Panc1 (cell line): ENCODE measurements around the gene PAQR9. TPM values are rescaled to one million over a fixed set of nuclear protein-coding genes. Genes with fewer than 3 reads are reported as not detected.
A peak's percentile ranks its signal among the peaks of the same experiment; 100 is the strongest.

ENCODE experiments used
- ATAC-seq: fragments of 200-7000 bp; cut with Tn5 transposase; 2 replicates; pipeline ENCODE4 v1.9.1; 2020; ENCODE audit warnings: mild to moderate bottlenecking, moderate library complexity
- BruUV-seq: library from RNA; stranded (reverse); fragments of 400-500 nt; replicated peaks from 2 replicates; lab custom pipeline; 2021; lab: Mats Ljungman, UMichigan
- CTCF ChIA-PET: fragments of 300-600 bp; sonication (Branson Sonifier 250); formaldehyde crosslinking; loops from one replicate; lab custom pipeline; 2022; ENCODE audit warnings: antibody characterized with exemption; lab: Charles Lee
- POLR2A ChIA-PET: fragments of 300-600 bp; sonication (Branson Sonifier 250); formaldehyde crosslinking; loops from one replicate; lab custom pipeline; 2022; ENCODE audit warnings: antibody characterized with exemption; lab: Charles Lee
- DNase-seq: peaks from one replicate; pipeline ENCODE4 v3.0.0-alpha.2; 2010; ENCODE audit warnings: low read depth, low spot score
- H3K27ac ChIP-seq: 2 replicates; pipeline ENCODE4 v1.5.1; 2011; ENCODE audit warnings: mild to moderate bottlenecking, low read length, inconsistent platforms
- H3K27me3 ChIP-seq: fragments of 200-500 bp; sonication (Bioruptor generic); 2 replicates; pipeline ENCODE4 v1.6.0; 2014; ENCODE audit warnings: low read length, inconsistent platforms; ENCODE audit not compliant: control insufficient read depth, insufficient read depth
- H3K36me3 ChIP-seq: fragments of 200-500 bp; sonication (Bioruptor generic); 2 replicates; pipeline ENCODE4 v1.5.1; 2014; ENCODE audit warnings: inconsistent platforms, mild to moderate bottlenecking, low read length, moderate library complexity; ENCODE audit not compliant: control insufficient read depth, insufficient read depth
- H3K4me1 ChIP-seq: 2 replicates; pipeline ENCODE4 v1.5.1; 2011; ENCODE audit warnings: inconsistent platforms, mild to moderate bottlenecking, low read length, moderate library complexity; ENCODE audit not compliant: control insufficient read depth, insufficient read depth
- H3K4me3 ChIP-seq, 2 experiments: 2 replicates each; pipeline ENCODE4 v1.5.1; 2011 to 2012; ENCODE audit warnings: low read depth in 2 of 2, low read length in 2 of 2, mild to moderate bottlenecking in 2 of 2, inconsistent platforms in 1 of 2, moderate library complexity in 1 of 2
- H3K9me3 ChIP-seq: fragments of 200-500 bp; sonication (Bioruptor generic); 2 replicates; pipeline ENCODE4 v1.5.1; 2014; ENCODE audit warnings: low read depth, mild to moderate bottlenecking, inconsistent platforms, low read length, moderate library complexity; ENCODE audit not compliant: control insufficient read depth, insufficient read depth
- POLR2AphosphoS5 ChIP-seq: IDR thresholded peaks from 2 replicates; pipeline ENCODE4 v1.6.1; 2012; ENCODE audit warnings: mild to moderate bottlenecking, low read depth, low read length, moderate library complexity
- SIN3A ChIP-seq: IDR thresholded peaks from 2 replicates; pipeline ENCODE4 v1.6.1; 2012; ENCODE audit warnings: low read depth, mild to moderate bottlenecking, low read length, moderate library complexity, borderline replicate concordance; ENCODE audit not compliant: insufficient read depth
- TCF7L2 ChIP-seq: IDR thresholded peaks from 2 replicates; pipeline ENCODE4 v1.6.1; 2011; ENCODE audit warnings: mild to moderate bottlenecking, low read depth, low read length, inconsistent platforms
- in situ Hi-C: cut with HindIII; loops from 2 replicates; pipeline ENCODE4 v1.10.0; 2016; ENCODE audit warnings: low sequenced_read_pairs, low pct_unique_long_range_greater_than_20kb
- intact Hi-C: fragments of 100-400 bp; cut with micrococcal nuclease; formaldehyde crosslinking; loops from one replicate; pipeline ENCODE4 v1.10.0; 2022; ENCODE audit not compliant: unreplicated experiment
- total RNA-seq: library from RNA; stranded (reverse); gene quantifications from one replicate; pipeline ENCODE4 v1.2.1, GENCODE V29; 2021; ENCODE audit not compliant: unreplicated experiment
- TF ChIP-seq, protein P1 (sequence below): fragments of 450-650 bp; IDR thresholded peaks from 2 replicates; pipeline ENCODE4 v1.5.1; 2017; ENCODE audit warnings: mild to moderate bottlenecking
- TF ChIP-seq, protein P2 (sequence below), 2 experiments: IDR thresholded peaks; 2 replicates each; pipeline ENCODE4 v1.6.1; 2011 to 2012; ENCODE audit warnings: low read depth in 2 of 2, control low read depth in 1 of 2, low read length in 1 of 2, mild to moderate bottlenecking in 1 of 2, moderate library complexity in 1 of 2; ENCODE audit not compliant: insufficient read depth in 1 of 2

The PAQR9 gene
- total RNA-seq, 1 experiment from 2014 or later, result 0.36 TPM

DNA sequence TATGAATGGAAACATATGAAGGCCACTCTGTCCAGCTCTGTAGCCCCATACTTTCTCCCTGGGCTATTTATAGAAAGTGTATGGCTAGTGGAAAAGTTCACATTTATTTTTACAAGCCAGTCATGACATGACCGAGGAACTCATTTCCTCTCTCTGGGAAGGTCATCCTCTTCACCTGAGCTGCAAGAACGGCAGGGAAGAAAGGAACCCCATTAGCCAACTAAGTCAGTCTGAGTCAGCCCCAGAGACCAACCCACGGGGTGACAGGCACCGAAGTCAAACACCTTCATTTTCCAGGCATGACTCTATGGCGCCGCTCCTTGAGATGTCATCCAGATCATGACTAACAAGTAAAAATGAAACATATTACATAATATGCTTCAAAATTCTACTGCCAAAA is 4.8 kb downstream of the PAQR9 start:
- CTCF ChIA-PET, result interaction anchor here (0.6 kb wide), 1 partner anchor 47 kb away, joined by 5 read pairs; no protein-coding TSS in a partner anchor
- POLR2A ChIA-PET, result no interaction called here
- no TSS peak for BruUV-seq
- H3K27ac ChIP-seq, result no peak overlapping the region
- no peak for ATAC-seq
- H3K4me3 ChIP-seq, result no peak overlapping the region
- in situ Hi-C loops (no loop called here), intact Hi-C loops (no loop called here)
- peaks cover 15% of the 10 kb centered on the region for H3K27me3 ChIP-seq
- no peaks in the 10 kb centered on the region for H3K36me3 ChIP-seq
- TF ChIP-seq, protein P1, sequence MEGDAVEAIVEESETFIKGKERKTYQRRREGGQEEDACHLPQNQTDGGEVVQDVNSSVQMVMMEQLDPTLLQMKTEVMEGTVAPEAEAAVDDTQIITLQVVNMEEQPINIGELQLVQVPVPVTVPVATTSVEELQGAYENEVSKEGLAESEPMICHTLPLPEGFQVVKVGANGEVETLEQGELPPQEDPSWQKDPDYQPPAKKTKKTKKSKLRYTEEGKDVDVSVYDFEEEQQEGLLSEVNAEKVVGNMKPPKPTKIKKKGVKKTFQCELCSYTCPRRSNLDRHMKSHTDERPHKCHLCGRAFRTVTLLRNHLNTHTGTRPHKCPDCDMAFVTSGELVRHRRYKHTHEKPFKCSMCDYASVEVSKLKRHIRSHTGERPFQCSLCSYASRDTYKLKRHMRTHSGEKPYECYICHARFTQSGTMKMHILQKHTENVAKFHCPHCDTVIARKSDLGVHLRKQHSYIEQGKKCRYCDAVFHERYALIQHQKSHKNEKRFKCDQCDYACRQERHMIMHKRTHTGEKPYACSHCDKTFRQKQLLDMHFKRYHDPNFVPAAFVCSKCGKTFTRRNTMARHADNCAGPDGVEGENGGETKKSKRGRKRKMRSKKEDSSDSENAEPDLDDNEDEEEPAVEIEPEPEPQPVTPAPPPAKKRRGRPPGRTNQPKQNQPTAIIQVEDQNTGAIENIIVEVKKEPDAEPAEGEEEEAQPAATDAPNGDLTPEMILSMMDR, result no peak
- TF ChIP-seq POLR2AphosphoS5 (no peak), SIN3A (no peak), TCF7L2 (no peak)
- TF ChIP-seq, protein P2, sequence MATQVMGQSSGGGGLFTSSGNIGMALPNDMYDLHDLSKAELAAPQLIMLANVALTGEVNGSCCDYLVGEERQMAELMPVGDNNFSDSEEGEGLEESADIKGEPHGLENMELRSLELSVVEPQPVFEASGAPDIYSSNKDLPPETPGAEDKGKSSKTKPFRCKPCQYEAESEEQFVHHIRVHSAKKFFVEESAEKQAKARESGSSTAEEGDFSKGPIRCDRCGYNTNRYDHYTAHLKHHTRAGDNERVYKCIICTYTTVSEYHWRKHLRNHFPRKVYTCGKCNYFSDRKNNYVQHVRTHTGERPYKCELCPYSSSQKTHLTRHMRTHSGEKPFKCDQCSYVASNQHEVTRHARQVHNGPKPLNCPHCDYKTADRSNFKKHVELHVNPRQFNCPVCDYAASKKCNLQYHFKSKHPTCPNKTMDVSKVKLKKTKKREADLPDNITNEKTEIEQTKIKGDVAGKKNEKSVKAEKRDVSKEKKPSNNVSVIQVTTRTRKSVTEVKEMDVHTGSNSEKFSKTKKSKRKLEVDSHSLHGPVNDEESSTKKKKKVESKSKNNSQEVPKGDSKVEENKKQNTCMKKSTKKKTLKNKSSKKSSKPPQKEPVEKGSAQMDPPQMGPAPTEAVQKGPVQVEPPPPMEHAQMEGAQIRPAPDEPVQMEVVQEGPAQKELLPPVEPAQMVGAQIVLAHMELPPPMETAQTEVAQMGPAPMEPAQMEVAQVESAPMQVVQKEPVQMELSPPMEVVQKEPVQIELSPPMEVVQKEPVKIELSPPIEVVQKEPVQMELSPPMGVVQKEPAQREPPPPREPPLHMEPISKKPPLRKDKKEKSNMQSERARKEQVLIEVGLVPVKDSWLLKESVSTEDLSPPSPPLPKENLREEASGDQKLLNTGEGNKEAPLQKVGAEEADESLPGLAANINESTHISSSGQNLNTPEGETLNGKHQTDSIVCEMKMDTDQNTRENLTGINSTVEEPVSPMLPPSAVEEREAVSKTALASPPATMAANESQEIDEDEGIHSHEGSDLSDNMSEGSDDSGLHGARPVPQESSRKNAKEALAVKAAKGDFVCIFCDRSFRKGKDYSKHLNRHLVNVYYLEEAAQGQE (IDR thresholded peaks at IDR 0.05; ENCODE audit: insufficient read depth in 1 of 2, low read depth in 2 of 2, low read length in 1 of 2), result no peak
- peak; percentile 17 for DNase-seq
- H3K4me1 ChIP-seq, result peaks cover 4% of the 10 kb centered on the region; the same call in 1 of the 2 replicates
- no peaks in the 10 kb centered on the region for H3K9me3 ChIP-seq

DNA sequence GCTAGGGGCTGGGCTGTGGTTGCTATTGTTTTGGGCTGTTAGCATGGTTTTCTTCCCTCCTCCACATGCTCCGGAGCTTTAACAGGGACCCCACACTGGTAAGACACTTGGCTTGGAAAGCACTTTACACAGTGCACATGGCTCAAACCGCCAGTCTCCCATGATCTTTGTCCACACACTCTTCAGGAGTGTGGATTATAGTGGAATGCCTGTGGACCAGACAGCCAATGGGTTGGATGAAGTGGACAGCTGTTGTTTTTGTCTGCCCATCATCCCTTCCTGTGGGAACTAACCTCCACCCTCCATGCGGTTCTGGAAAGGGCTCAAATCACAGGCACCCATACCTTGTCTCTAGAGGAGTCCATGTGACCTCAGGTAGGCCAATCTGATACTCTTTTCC is 10.0 kb downstream of the PAQR9 start:
- intact Hi-C loops (no loop called here), in situ Hi-C loops (no loop called here)
- no peak for ATAC-seq
- no TSS peak for BruUV-seq
- CTCF ChIA-PET, result no interaction called here
- Histone ChIP-seq H3K36me3 (no peaks in the 10 kb centered on the region), H3K27me3 (peaks cover 8% of the 10 kb centered on the region), H3K4me1 (no peaks in the 10 kb centered on the region), H3K4me3 (no peak overlapping the region), H3K9me3 (no peaks in the 10 kb centered on the region), H3K27ac (no peak overlapping the region)
- TF ChIP-seq SIN3A (no peak), POLR2AphosphoS5 (no peak), TCF7L2 (no peak)
- TF ChIP-seq, protein P1, result no peak
- TF ChIP-seq, protein P2 (IDR thresholded peaks at IDR 0.05; ENCODE audit: insufficient read depth in 1 of 2, low read depth in 2 of 2, low read length in 1 of 2), result no peak
- DNase-seq, result no peak
- POLR2A ChIA-PET, result interaction anchor here (0.6 kb wide), 1 partner anchor 47 kb away, joined by 7 read pairs; no protein-coding TSS in a partner anchor
